ENCODE data around the gene COL7A1.

DNA sequence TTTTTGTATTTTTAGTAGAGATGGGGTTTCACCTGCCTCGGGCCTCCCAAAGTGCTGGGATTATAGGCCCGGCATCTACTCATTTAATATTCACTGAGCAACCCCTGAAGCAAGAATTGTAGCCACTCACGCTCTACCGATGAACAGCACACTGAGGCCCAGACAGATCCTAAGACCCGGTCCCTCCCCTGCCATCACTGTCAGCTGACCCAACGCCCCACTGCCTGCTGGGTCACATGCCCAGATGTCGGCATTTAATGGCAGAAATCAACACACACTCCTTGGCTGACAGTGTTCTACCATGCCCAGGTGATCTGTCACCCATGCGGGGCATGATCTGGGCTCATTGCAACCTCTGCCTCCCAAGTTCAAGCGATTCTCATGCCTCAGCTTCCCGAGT is 29.6 kb upstream of the COL7A1 start:
- TF ChIP-seq, protein P1, sequence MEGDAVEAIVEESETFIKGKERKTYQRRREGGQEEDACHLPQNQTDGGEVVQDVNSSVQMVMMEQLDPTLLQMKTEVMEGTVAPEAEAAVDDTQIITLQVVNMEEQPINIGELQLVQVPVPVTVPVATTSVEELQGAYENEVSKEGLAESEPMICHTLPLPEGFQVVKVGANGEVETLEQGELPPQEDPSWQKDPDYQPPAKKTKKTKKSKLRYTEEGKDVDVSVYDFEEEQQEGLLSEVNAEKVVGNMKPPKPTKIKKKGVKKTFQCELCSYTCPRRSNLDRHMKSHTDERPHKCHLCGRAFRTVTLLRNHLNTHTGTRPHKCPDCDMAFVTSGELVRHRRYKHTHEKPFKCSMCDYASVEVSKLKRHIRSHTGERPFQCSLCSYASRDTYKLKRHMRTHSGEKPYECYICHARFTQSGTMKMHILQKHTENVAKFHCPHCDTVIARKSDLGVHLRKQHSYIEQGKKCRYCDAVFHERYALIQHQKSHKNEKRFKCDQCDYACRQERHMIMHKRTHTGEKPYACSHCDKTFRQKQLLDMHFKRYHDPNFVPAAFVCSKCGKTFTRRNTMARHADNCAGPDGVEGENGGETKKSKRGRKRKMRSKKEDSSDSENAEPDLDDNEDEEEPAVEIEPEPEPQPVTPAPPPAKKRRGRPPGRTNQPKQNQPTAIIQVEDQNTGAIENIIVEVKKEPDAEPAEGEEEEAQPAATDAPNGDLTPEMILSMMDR (IDR thresholded peaks at IDR 0.05), result no peak
- TF ChIP-seq POLR2A (IDR thresholded peaks at IDR 0.05), result no peak

Measured in uterus (tissue), 2 donors.